Mesothelial cell of epicardium (in vitro differentiated cells): ENCODE measurements around the gene PLXDC2. TPM values are rescaled to one million over a fixed set of nuclear protein-coding genes. Genes with fewer than 3 reads are reported as not detected.

ENCODE experiments used
- DNase-seq, 2 experiments: peaks; one replicate each; pipeline ENCODE4 v3.0.0; 2021; ENCODE audit warnings: low spot score in 2 of 2; ENCODE audit not compliant: unreplicated experiment in 2 of 2
- H3K27ac Mint-ChIP-seq: 2 replicates; pipeline ENCODE4 v1.8.0; 2021; ENCODE audit warnings: mixed read lengths
- H3K27me3 Mint-ChIP-seq: 2 replicates; pipeline ENCODE4 v1.8.0; 2021; ENCODE audit warnings: low read depth, mixed read lengths
- H3K36me3 Mint-ChIP-seq: 2 replicates; pipeline ENCODE4 v1.8.0; 2021; ENCODE audit warnings: mixed read lengths
- H3K4me1 Mint-ChIP-seq: 2 replicates; pipeline ENCODE4 v1.8.0; 2021; ENCODE audit warnings: mixed read lengths
- H3K4me3 Mint-ChIP-seq: 2 replicates; pipeline ENCODE4 v1.8.0; 2021; ENCODE audit warnings: mild to moderate bottlenecking, moderate library complexity, mixed read lengths
- H3K9me3 Mint-ChIP-seq: 2 replicates; pipeline ENCODE4 v1.8.0; 2021; ENCODE audit warnings: mixed read lengths
- CTCF ChIP-seq: fragments of 200-600 bp; sonication (generic); IDR thresholded peaks from one replicate; pipeline ENCODE4 v1.5.0; 2021; ENCODE audit warnings: antibody characterized with exemption; ENCODE audit not compliant: unreplicated experiment
- total RNA-seq: library from RNA; stranded (reverse); gene quantifications from 3 replicates; pipeline ENCODE4 v1.2.1, GENCODE V29; 2021

Gene PLXDC2
- total RNA-seq, 1 donor from 2014 or later: 60.0 TPM

- DNase-seq: no peak
- H3K4me1 Mint-ChIP-seq: peaks cover 14% of the 10 kb centered on the region
- H3K36me3 Mint-ChIP-seq: peaks cover 14% of the 10 kb centered on the region
- no peak overlapping the region for H3K4me3 Mint-ChIP-seq
- H3K27me3 Mint-ChIP-seq: no peaks in the 10 kb centered on the region
- H3K27ac Mint-ChIP-seq: no peak overlapping the region
- H3K9me3 Mint-ChIP-seq: no peaks in the 10 kb centered on the region
- no peak for TF ChIP-seq CTCF
Measured at GRCh38 chr10:19860107-19860506, 43.9 kb downstream of the PLXDC2 start.

GRCh38 chr10:19862811-19863515, 46.7 kb downstream of the PLXDC2 start:
- no peak for TF ChIP-seq CTCF
- no peak for DNase-seq
- peak overlapping the region; percentile 26 for H3K27ac Mint-ChIP-seq
- H3K27me3 Mint-ChIP-seq: no peaks in the 10 kb centered on the region
- peaks cover 14% of the 10 kb centered on the region for H3K9me3 Mint-ChIP-seq
- peaks cover 14% of the 10 kb centered on the region for H3K4me1 Mint-ChIP-seq
- peaks cover 37% of the 10 kb centered on the region for H3K36me3 Mint-ChIP-seq
- no peak overlapping the region for H3K4me3 Mint-ChIP-seq

- Mint-ChIP-seq H3K4me1 (peaks cover 14% of the 10 kb centered on the region), H3K27ac (no peak overlapping the region), H3K4me3 (no peak overlapping the region), H3K36me3 (peaks cover 42% of the 10 kb centered on the region), H3K9me3 (peaks cover 18% of the 10 kb centered on the region), H3K27me3 (no peaks in the 10 kb centered on the region)
- no peak for DNase-seq
- no peak for TF ChIP-seq CTCF
Measured at GRCh38 chr10:19865676-19866075, 49.4 kb downstream of the PLXDC2 start.

GRCh38 chr10:19869370-19869769, 53.1 kb downstream of the PLXDC2 start:
- DNase-seq: no peak
- Mint-ChIP-seq H3K4me3 (no peak overlapping the region), H3K4me1 (no peaks in the 10 kb centered on the region), H3K9me3 (peaks cover 18% of the 10 kb centered on the region), H3K27me3 (no peaks in the 10 kb centered on the region), H3K36me3 (peaks cover 41% of the 10 kb centered on the region), H3K27ac (no peak overlapping the region)
- TF ChIP-seq CTCF: no peak

GRCh38 chr10:19872504-19873271, 56.5 kb downstream of the PLXDC2 start:
- Mint-ChIP-seq H3K4me1 (no peaks in the 10 kb centered on the region), H3K9me3 (peaks cover 4% of the 10 kb centered on the region), H3K4me3 (no peak overlapping the region), H3K36me3 (peaks cover 13% of the 10 kb centered on the region), H3K27ac (no peak overlapping the region), H3K27me3 (no peaks in the 10 kb centered on the region)
- TF ChIP-seq CTCF: no peak
- DNase-seq: no peak
